Measurements from ENCODE around the gene RPL15. TPM values are rescaled to one million over a fixed set of nuclear protein-coding genes. Genes with fewer than 3 reads are reported as not detected.

The RPL15 gene
- total RNA-seq, 1 donor from 2014 or later: 5,928 TPM

GRCh38 chr3:23940775-23941174 lies 23.8 kb downstream of the RPL15 start:
- Mint-ChIP-seq H3K36me3 (no peaks in the 10 kb centered on the region), H3K4me1 (peaks cover 16% of the 10 kb centered on the region), H3K27ac (no peak overlapping the region), H3K4me3 (no peak overlapping the region), H3K9me3 (peaks cover 3% of the 10 kb centered on the region), H3K27me3 (ENCODE audit: insufficient read depth, low read depth) (peaks cover 14% of the 10 kb centered on the region)
- no peaks in the 10 kb centered on the region for H3K79me2 ChIP-seq (ENCODE audit: low read depth)
- H3K9ac ChIP-seq: no peak overlapping the region
- H3K4me2 ChIP-seq: no peak overlapping the region
- no peaks in the 10 kb centered on the region for H3K9me3 ChIP-seq (ENCODE audit: low read depth)
- peaks cover 16% of the 10 kb centered on the region for H3F3A ChIP-seq (ENCODE audit: low read depth)
- no peaks in the 10 kb centered on the region for H3K36me3 ChIP-seq
- H2AFZ ChIP-seq (replicated peaks): no peak overlapping the region
- H3K4me1 ChIP-seq: peaks cover 9% of the 10 kb centered on the region
- no peaks in the 10 kb centered on the region for H3K27me3 ChIP-seq
- H3K27ac ChIP-seq: no peak overlapping the region
- no peaks in the 10 kb centered on the region for H4K20me1 ChIP-seq (ENCODE audit: low read depth)
- H3K4me3 ChIP-seq: no peak overlapping the region
- no peak for TF ChIP-seq EZH2phosphoT487 (IDR thresholded peaks at IDR 0.05)
- TF ChIP-seq CTCF (IDR thresholded peaks at IDR 0.05): no peak
- TF ChIP-seq EZH2 (IDR thresholded peaks at IDR 0.05): no peak
- no peak for DNase-seq (ENCODE audit: low spot score)

GRCh38 chr3:23941440-23941839 lies 24.5 kb downstream of the RPL15 start:
- H3K4me3 Mint-ChIP-seq: no peak overlapping the region
- H3K9me3 Mint-ChIP-seq: peaks cover 4% of the 10 kb centered on the region
- H3K9me3 ChIP-seq (ENCODE audit: low read depth): no peaks in the 10 kb centered on the region
- H3K4me1 Mint-ChIP-seq: peaks cover 18% of the 10 kb centered on the region
- TF ChIP-seq EZH2phosphoT487 (IDR thresholded peaks at IDR 0.05) (no peak), EZH2 (IDR thresholded peaks at IDR 0.05) (no peak), CTCF (IDR thresholded peaks at IDR 0.05) (no peak)
- peaks cover 14% of the 10 kb centered on the region for H3K27me3 Mint-ChIP-seq (ENCODE audit: insufficient read depth, low read depth)
- H3K36me3 Mint-ChIP-seq: no peaks in the 10 kb centered on the region
- H3K9ac ChIP-seq: no peak overlapping the region
- H3K79me2 ChIP-seq (ENCODE audit: low read depth): peaks cover 3% of the 10 kb centered on the region
- H3K4me1 ChIP-seq: peaks cover 9% of the 10 kb centered on the region
- DNase-seq (ENCODE audit: low spot score): no peak
- no peak overlapping the region for H3K27ac Mint-ChIP-seq
- no peak overlapping the region for H3K4me3 ChIP-seq
- H3K27ac ChIP-seq: no peak overlapping the region
- no peak overlapping the region for H3K4me2 ChIP-seq
- no peaks in the 10 kb centered on the region for H4K20me1 ChIP-seq (ENCODE audit: low read depth)
- no peak overlapping the region for H2AFZ ChIP-seq (replicated peaks)
- H3F3A ChIP-seq (ENCODE audit: low read depth): peaks cover 20% of the 10 kb centered on the region
- H3K36me3 ChIP-seq: no peaks in the 10 kb centered on the region
- H3K27me3 ChIP-seq: no peaks in the 10 kb centered on the region

DNA sequence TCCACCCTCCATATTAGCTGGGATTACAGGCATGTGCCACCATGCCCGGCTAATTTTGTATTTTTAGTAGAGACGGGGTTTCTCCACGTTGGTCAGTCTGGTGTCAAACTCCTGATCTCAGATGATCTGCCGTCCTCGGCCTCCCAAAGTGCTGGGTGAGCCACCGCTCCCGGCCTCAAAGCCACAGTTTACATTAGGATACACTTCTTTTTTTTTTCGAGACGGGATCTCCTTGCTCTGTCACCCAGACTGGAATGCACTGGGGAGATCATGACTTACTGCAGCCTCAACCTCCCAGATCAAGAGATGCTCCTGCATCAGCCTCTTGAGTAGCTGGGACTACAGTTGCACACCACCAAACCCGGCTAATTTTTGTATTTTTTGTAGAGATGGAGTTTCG lies 25.6 kb downstream of the RPL15 start:
- Mint-ChIP-seq H3K4me3 (no peak overlapping the region), H3K9me3 (peaks cover 4% of the 10 kb centered on the region), H3K27me3 (ENCODE audit: insufficient read depth, low read depth) (peaks cover 14% of the 10 kb centered on the region), H3K36me3 (no peaks in the 10 kb centered on the region), H3K4me1 (peaks cover 20% of the 10 kb centered on the region), H3K27ac (no peak overlapping the region)
- H3K27me3 ChIP-seq: no peaks in the 10 kb centered on the region
- no peaks in the 10 kb centered on the region for H3K36me3 ChIP-seq
- peaks cover 32% of the 10 kb centered on the region for H3F3A ChIP-seq (ENCODE audit: low read depth)
- no peaks in the 10 kb centered on the region for H3K9me3 ChIP-seq (ENCODE audit: low read depth)
- H3K9ac ChIP-seq: no peak overlapping the region
- H3K79me2 ChIP-seq (ENCODE audit: low read depth): peaks cover 14% of the 10 kb centered on the region
- no peak for TF ChIP-seq EZH2 (IDR thresholded peaks at IDR 0.05)
- TF ChIP-seq CTCF (IDR thresholded peaks at IDR 0.05): no peak
- no peak for TF ChIP-seq EZH2phosphoT487 (IDR thresholded peaks at IDR 0.05)
- H2AFZ ChIP-seq (replicated peaks): no peak overlapping the region
- no peak overlapping the region for H3K27ac ChIP-seq
- H3K4me2 ChIP-seq: no peak overlapping the region
- H4K20me1 ChIP-seq (ENCODE audit: low read depth): no peaks in the 10 kb centered on the region
- H3K4me1 ChIP-seq: peaks cover 19% of the 10 kb centered on the region
- no peak overlapping the region for H3K4me3 ChIP-seq
- no peak for DNase-seq (ENCODE audit: low spot score)
